ENCODE data around the gene SMC3. TPM values are rescaled to one million over a fixed set of nuclear protein-coding genes. Genes with fewer than 3 reads are reported as not detected.
A peak's percentile ranks its signal among the peaks of the same experiment; 100 is the strongest.
"Not testable (repeated sequence)": the region's sequence is repeated elsewhere in the genome, so short reads cannot be mapped to it uniquely, and the experiment has no call there.

The SMC3 gene
- polyA plus RNA-seq, 3 donors = 80.8 to 112 (median 93.2) TPM

DNA sequence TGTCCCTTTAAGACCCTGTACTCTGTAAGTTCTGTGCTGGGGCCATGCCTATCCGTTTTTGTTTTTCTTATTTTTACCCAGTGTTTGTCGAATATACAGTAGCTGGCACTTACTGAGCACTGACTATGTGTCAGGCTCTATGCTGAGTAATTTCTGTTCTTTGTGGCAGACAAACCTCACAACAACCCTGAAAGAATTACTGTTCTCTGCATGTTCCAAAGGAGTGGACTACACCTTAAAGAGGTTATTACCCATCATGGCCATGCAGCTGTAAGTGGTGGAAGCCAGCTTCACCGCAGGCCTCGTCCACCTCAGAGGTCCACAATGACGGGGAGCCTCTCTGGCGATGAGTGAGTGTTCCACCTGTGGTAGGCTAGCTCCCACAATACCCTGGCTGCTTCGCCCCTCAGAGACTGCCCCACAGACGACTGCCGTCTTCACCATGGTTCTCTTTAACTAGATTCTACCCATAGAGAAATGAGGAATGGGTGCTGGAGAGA lies 46.6 kb downstream of the SMC3 start:
- no peak for DNase-seq (ENCODE audit: extremely low read depth in 1 of 11, low read depth in 9 of 11, low spot score in 4 of 11)

DNA sequence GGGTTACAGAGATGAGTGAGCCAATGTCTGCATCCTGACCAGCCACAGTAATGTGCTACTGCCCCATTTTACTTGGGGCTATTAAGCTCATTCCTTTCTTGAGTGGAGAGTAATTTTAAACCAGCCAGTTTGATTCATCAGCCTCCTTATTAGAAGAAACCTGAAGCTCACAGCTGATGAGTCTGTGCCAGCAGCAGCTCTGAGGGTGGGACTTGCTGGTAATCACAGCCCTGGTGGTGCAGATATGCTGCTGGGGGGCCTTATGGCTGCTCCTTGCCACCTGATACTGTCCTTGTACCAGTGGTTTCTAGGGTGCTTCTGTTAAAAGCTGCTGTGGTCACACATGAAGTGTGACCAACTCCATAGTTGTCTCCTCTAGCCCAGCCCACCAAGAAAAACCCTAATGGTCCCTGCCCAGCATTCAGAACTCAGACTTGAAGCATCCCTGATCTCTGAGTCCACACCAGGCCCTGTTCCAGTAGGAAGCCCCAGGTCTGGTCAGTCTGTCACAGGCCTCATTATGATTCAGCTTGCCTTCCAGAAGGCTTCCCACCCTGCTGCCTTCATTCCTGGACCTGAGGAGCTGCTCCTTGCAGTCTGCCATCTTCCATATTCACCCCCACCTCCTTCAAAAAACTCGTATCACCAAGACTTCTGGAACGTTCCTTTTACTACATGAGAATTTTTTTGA lies 47.7 kb downstream of the SMC3 start:
- DNase-seq (ENCODE audit: extremely low read depth in 1 of 11, low read depth in 9 of 11, low spot score in 4 of 11) = peak in 1 of 11 donors; percentile 23

DNA sequence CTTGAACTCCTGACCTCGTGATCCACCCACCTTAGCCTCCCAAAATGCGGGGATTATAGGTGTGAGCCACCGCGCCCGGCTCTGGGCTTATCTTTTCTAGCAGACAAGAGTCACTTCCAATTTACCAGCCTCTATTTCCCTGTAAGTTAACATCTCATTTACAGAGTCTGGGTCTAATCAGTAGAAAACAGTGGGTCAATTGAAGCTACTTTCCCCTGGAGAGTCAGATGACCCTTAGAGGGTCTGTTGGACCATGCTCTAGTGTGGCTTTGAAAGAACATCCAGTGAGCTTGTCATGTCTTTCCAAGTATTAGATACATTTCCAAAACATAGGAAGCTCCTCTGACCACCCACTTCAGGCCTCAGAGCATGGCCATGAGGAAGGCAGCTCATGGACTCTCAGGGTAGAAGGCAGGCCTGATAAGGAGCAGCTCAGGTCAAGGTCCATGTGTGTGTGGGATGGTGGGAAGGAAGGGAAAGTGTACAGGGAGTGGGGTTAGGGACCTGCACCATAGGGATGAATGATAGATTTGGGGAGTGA lies 49.1 kb downstream of the SMC3 start:
- DNase-seq (ENCODE audit: extremely low read depth in 1 of 11, low read depth in 9 of 11, low spot score in 4 of 11) = no peak

DNA sequence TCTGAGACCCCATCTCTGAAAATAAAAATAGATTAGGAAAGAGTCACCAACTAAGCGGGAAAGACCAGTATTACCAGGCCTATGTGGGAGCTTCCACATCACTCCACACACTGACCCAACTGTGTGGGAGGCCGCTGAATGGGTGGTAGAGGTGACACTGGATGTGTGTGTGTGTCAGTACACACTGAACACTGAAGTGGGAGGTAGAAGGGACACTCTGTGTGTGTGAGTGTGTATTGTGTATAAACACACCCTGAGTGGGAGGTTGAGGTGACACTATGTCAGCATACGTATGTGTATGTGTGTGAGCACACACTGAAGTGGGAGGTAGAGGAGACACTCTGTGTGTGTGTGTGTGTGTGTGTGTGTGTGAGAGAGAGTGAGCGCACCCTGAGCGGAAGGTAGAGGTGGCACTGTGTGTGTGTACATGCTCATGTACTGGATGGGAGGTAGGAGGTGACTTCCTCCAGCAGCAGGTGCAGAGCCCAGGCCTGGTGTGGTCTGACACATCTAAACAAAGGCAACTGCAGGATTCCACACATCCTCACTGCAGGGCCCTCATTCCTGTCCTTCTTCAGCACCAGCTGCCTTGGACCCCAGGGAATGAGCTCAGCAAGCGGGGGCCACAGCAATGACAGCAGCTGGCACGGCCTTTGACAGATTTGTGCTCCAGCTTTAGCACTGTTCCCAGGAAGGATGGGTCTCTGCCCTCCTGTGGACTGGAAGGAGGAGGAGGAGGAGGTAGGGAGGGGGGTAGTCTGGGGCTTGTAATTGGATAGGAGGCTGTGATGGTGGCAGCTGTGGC lies 50.1 kb downstream of the SMC3 start:
- no peak for DNase-seq (ENCODE audit: extremely low read depth in 1 of 11, low read depth in 9 of 11, low spot score in 4 of 11)

DNA sequence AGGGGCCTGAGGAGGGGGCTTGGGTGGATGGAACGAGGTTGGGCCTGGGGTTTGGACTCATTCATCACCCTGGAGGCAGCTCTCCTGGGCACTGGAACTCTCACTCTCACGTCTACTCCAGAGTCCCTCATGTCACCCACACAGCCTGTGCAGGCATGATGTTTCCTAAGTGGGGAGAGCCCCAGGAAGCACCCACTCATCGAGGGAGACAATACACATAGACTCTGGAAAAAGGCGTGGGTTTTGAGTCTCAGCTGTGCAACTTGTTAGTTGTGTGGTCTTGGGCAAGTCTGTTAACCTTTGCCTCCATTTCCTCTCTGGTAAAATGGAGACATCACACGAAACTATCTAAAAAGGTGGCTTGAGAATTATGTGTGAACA lies 50.7 kb downstream of the SMC3 start:
- DNase-seq (ENCODE audit: extremely low read depth in 1 of 11, low read depth in 9 of 11, low spot score in 4 of 11) = no peak

DNA sequence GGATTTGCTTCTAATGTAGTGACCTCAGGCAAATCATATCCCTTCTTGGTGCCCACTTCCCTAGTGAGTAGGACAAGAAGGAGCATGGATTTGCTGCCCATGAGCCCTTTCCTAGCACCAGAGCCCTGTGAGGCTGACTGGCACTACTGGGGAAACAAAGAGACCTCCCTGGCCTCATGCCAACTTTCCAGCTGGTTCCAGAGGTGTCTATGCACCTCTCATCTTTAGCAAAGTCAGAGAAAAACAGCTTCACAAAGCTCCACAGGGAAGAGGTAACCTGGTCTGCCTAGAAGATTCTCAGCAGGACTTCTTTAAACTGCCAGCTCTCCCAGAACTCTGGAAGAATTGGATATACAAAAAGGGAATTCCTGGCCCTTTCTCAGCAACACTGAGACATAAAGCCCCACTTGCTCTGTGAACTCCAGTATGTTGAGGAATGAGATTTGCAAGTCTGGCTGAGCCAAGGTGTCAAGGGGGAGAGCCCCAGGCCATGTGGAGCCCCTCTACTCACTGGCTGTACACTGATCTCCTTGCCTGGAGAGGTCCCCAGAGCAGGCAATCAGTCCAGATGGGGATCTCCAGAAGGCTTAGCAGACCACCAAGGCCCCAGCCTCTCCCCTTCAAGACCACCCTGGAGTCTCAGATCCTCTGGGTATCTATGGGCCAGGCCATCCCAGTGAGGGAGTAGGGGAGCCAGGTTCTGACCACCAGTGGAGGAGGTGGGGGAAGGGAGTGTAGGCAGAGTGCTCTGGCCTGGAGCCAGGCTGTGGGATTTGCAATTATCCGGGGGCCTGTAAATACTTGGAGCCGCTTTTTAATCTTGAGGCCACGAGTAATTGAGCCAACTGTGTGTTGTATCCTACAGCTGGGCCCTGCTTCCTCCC lies 52.3 kb downstream of the SMC3 start:
- no peak for DNase-seq (ENCODE audit: extremely low read depth in 1 of 11, low read depth in 9 of 11, low spot score in 4 of 11)

DNA sequence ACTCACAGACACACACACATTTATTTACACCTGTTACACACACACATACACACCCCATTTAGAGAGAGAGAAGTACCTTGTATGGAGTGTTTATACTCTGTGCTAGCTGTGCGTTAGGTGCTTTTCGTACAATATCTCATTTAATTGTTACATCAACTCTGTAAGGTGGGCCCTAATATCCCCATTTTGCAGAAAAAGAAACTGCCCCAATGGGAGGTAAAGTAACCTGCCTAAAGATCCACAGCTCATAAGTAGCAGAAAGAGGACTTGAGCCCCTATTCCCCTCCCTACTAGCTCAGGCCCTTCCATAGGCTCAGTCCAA lies 52.9 kb downstream of the SMC3 start:
- DNase-seq (ENCODE audit: extremely low read depth in 1 of 11, low read depth in 9 of 11, low spot score in 4 of 11) = no peak

DNA sequence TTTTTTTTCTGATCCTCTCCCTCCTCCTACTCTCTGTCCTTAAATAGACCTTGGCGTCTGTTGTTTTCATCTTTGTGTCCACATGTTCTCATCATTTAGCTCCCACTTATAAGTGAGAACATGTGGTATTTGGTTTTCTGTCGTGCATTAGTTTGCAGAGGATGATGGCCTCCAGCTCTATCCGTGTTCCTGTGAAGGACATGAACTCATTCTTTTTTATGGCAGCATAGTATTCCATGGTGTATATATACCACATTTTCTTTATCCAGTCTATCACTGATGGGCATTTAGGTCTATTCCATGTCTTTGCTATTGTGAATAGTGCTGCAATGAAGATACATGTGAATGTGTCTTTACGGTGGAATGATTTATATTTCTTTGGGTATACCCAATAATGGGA lies 55.8 kb downstream of the SMC3 start:
- not testable (repeated sequence) for DNase-seq (ENCODE audit: extremely low read depth in 1 of 11, low read depth in 9 of 11, low spot score in 4 of 11)

DNA sequence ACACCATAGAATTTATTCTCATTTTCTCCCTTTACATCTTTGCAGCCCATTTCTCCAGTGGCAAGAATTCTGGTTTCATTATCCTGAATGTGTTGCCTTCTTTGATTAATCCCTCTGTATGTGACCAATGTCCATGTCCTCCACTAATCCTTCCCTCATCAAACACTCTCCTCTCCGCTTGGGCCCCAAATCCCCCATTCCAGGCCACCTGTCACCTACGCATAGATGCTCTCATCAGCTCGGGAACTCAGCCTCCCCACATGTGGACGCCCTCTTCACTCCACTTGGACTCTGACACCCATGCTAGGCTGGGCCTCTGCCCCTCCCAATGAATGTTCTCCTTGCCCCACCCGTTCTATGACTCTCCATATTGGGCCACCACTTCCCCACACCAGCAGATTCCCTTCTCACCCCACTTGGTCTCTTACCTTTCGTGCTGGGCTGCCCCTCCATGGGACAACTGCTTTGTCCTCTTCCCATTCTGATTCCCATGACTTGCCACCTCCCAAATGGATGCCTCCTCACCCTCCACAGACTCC lies 57.9 kb downstream of the SMC3 start:
- DNase-seq (ENCODE audit: extremely low read depth in 1 of 11, low read depth in 9 of 11, low spot score in 4 of 11) = no peak

DNA sequence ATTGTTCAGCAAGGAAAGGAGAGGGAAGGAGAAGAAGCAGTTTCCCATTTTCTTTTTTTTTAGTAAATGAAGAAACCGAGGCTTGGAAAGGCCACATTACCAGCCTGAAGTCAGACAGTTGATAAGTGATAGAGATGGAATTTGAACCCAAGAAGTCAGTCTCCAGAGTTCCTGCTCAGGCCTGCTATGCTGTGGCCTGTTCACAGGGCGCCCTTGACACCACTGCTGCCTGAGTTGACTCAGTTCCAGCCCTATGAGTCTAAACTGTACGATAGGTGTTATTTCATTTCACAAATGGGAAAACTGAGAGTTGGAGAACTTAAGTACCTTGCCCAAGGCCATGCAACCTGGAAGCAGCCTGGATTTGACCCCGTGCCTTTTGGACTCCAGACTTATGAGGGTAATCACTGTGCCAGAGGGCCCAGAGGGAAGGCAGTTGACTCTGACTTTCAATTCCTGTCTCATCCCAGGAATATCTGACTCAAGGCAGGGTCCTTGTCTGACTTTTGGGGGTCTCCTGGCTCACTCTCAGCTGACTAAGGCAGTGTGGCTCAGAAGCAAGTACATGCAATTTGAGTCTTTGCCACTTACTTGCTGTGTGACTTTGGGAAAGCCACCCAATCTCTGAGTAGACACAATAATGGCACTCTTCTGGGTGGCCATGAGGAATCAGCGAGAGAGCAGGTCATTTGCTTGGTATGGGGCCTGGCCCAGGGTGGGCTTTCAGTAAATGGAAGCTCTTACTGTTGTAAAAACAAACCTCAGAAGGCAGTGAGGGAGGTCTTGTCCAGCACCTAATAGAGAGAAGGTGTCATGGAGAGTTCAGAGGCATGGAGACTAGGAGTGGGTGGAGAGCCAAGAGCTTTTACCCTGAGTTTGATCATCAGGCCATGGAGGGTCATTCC lies 58.7 kb downstream of the SMC3 start:
- DNase-seq (ENCODE audit: extremely low read depth in 1 of 11, low read depth in 9 of 11, low spot score in 4 of 11) = no peak

DNA sequence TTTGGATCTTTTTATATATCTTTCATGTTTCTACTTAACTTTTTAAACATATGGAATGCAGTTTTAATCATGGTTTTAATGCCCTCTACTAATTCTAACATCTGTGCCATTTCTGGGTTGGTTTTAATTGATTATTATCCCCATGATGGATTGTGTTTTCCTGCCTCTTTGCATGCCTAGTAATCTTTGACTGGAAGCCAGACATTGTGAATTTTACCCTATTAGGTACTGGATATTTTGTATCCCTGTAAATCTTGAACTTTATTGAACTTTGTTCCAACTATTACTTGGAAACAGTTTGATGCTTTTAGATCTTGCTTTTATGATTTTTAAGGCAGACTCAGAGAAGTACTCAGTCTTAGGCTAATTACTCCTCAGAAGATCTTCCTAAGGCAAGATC lies 60.7 kb downstream of the SMC3 start:
- DNase-seq (ENCODE audit: extremely low read depth in 1 of 11, low read depth in 9 of 11, low spot score in 4 of 11) = no peak

DNA sequence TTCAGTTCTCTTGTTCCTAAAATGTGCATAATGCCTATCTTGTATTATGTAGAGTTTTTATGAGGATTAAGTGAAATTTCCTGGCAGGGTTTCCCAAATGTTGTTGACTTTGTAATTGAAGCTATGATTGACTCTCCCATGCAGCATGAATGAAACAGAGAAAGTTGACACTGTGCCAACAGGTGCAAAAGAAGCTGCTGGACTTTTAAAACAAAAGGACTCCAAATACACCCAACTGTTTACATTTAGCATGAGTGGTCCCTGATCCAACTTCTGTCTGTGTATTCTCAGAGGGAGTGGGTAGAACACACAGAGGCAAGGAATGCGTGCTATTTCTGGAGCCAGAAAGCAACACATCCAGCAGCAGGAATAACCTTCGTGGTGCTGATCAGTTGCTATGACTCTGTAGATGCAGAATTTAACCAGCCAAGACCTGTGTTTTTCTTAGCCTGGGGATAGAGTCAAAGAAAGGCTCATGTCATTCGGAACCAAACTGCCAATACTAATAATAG lies 62.2 kb downstream of the SMC3 start:
- no peak for DNase-seq (ENCODE audit: extremely low read depth in 1 of 11, low read depth in 9 of 11, low spot score in 4 of 11)

DNA sequence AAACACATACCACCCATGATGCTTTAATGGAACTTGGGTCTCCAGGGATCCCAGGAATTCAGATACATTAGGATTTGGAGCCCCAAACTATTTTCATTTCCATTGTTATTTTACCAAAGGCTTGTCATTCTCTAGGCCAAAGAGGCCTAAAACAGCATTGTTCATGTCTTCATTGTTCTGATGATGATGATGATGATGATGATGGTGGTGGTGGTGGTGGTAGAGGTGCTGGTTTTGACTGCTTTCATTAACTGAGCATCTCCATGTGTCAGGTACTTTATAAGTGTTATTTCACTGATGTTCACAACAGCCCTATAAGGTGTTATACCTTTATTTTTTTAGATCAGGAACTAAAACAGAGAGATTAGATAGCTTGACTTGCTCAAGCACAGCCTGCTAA lies 64.4 kb downstream of the SMC3 start:
- DNase-seq (ENCODE audit: extremely low read depth in 1 of 11, low read depth in 9 of 11, low spot score in 4 of 11) = no peak

DNA sequence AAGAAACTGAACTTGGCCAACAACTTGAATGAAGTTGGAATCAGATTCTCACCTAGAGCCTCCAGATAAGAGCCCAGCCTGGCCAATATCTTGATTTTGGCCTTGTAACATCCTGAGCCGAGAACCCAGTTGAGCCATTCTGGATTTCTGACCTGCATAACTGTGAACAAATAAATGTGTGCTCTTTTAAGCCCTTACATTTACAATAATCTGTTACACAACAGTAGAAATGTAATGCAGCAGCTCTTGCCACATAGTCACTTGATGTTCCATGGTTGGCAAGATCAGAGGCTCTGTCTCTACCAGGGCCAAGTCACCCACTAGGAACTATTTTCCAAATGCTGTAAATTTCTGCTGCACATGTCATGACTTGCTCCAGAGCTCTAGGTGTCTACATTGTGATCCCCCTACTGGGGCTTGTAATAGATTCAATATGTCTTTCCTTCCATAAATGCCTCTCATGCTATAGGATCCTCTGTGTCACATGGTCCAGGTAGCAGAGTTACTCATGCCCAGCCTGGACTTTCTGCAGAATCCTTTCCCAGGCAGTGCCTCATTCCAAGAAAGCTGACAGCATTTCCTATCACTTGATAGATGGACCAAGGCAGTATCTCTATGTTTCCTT lies 65.2 kb downstream of the SMC3 start:
- DNase-seq (ENCODE audit: extremely low read depth in 1 of 11, low read depth in 9 of 11, low spot score in 4 of 11) = no peak

DNA sequence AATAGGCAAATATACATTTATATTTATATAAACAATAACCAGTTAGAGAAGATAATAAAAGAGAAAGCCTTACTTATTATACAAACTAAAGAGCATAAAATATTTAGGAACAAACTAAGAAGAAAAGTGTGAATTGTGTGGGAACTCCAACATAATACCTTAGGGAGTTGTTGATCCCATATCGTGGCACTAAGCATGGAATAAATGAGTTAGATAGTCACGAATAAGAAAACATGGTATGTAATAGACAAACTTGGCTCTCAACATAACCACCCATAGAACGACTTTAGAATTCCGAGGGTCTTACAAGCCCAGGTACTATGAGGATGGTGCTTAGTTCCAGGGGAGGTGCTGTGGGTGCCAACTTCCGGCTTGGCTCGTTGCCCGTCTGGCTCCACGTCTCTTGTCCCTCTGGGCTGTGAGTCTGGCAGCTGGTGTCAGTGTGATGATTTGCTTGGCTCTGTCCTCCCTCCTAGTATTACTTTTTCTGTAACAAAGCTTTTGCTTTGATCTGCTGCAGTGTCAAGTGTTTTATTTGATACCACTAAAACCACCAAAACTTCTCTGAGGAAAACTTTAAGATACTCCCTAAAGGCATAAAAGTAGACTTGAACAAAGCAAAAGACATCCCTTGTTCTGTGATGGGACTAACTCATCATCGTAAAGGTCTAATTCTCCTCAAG lies 67.2 kb downstream of the SMC3 start:
- DNase-seq (ENCODE audit: extremely low read depth in 1 of 11, low read depth in 9 of 11, low spot score in 4 of 11) = no peak

DNA sequence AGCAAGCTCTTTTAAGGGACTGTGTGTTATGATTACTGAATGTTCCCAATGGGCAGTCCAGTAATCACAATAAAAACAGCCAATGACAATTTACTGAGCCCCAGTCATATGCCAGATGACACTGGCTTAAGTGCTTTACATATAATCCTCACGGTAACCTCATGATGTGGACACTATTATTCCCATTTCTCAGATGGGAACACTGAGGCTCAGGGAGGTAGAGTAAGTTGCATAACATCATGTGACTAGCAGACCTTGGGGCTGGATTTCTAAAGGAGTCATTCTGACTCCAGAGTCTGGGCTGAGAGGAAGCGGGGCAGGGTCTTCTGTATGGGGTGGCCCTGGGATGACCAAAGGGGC lies 69.1 kb downstream of the SMC3 start:
- no peak for DNase-seq (ENCODE audit: extremely low read depth in 1 of 11, low read depth in 9 of 11, low spot score in 4 of 11)

DNA sequence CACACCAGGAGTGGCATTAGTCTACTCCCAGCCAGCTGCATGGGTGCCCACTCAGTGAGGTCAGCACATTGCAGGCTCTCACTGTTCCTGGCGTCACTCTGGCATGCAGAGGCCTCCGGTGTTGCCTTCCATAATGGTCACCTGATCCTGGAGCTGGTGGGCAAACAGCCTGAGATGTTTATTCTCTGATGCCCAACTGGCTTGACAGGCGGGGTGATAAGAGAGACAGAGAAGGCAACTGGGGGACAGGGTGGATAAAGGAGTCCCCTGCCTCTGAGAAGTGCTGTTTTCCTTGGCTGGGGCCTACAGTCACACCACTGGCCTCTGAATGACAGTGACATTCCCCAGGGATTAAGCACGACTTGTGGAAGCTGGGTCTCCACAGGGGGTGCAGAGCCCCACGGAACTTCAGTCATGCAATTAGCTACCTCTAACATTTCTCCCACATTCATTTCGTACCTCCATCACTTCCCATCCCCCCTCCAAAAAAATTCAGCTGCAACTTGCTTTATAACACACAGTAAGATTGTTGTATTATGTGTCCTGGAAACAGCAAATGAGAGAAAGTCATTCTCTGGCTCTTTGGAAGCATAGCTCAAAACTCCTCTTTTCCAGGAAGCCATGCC lies 69.5 kb downstream of the SMC3 start:
- DNase-seq (ENCODE audit: extremely low read depth in 1 of 11, low read depth in 9 of 11, low spot score in 4 of 11) = peak in 1 of 11 donors; percentile 51

Measured in renal cortex interstitium (tissue), 11 donors.